Activated T-cell treated with anti-CD3 and anti-CD28 coated beads, Interleukin-2, amount 50 U/mL, for 4 hours (primary cell): ENCODE data around the gene TCERG1L. TPM values are rescaled to one million over a fixed set of nuclear protein-coding genes. Genes with fewer than 3 reads are reported as not detected.
A peak's percentile ranks its signal among the peaks of the same experiment; 100 is the strongest.
"Not testable (repeated sequence)": the region's sequence is repeated elsewhere in the genome, so short reads cannot be mapped to it uniquely, and the experiment has no call there.

Source experiments
- ATAC-seq, 2 donors: fragments of 200-7000 bp; cut with Tn5 transposase; one replicate each; pipeline ENCODE4 v1.10.0; 2021
- DNase-seq: peaks from one replicate; pipeline ENCODE4 v3.0.0-alpha.2; 2020
- H3K27me3 Mint-ChIP-seq: one replicate; pipeline ENCODE4 v1.8.0; 2021; ENCODE audit warnings: low read depth, mixed read lengths
- H3K36me3 Mint-ChIP-seq: one replicate; pipeline ENCODE4 v1.8.0; 2022; ENCODE audit warnings: mixed read lengths; ENCODE audit not compliant: insufficient read depth
- H3K4me1 Mint-ChIP-seq: one replicate; pipeline ENCODE4 v1.8.0; 2021; ENCODE audit warnings: low read depth, mixed read lengths
- H3K4me3 Mint-ChIP-seq: one replicate; pipeline ENCODE4 v1.8.0; 2021; ENCODE audit warnings: mild to moderate bottlenecking, moderate library complexity, mixed read lengths
- H3K9me3 Mint-ChIP-seq: one replicate; pipeline ENCODE4 v1.8.0; 2021; ENCODE audit warnings: mixed read lengths
- total RNA-seq, 3 donors: library from RNA; stranded (reverse); gene quantifications; one replicate each; pipeline ENCODE4 v1.2.1, GENCODE V29; 2021

TCERG1L gene
- total RNA-seq, 3 donors from 2014 or later = 0.11 to 0.13 TPM; not detected in 1

DNA sequence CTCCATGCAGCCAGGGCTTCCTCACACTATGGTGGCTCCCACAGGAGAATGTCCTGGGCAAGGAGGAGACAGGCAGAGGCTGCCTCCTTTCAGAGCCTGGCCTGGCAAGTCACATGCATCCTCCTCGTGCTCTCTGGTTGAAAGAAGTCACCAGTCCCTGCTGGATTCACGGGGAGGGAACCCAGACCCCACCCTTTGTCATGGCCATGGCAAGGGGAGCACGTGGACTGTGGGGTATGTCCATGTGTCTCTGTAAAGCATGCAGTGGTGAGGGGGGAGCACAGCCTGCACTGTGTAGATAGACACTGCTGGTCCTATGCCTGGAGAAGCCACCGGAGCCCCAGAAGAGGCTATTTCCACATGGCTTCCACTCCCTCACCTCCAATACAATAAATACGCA is 225.0 kb downstream of the TCERG1L start:
- peaks cover 4% of the 10 kb centered on the region for H3K4me1 Mint-ChIP-seq
- no peak for DNase-seq

DNA sequence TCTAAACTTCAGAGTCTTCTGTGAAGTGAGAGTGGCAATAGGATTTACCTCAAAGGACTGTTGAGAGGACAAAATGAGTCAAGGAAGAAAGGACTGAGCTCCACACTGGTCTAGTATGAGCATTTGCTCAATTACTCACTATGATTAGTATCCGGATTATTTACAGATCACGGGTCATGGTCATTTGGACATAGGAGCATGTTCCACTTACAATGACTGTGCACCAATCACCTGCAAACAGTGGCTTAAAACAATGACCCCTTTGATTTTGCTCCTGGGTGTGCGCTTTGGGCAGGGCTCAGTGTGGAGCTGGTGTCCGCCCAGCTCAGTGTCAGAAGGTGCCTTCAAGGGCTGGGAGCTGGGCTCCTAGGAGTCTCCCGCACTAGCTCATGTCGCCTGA is 225.4 kb downstream of the TCERG1L start:
- DNase-seq (no peak), ATAC-seq (no peak)
- H3K36me3 Mint-ChIP-seq = no peaks in the 10 kb centered on the region
- H3K4me1 Mint-ChIP-seq = peaks cover 4% of the 10 kb centered on the region
- H3K9me3 Mint-ChIP-seq = no peaks in the 10 kb centered on the region
- no peak overlapping the region for H3K4me3 Mint-ChIP-seq
- no peaks in the 10 kb centered on the region for H3K27me3 Mint-ChIP-seq

More for the DNA sequence above, 225.0 kb downstream of the TCERG1L start:
- no peak for ATAC-seq
- H3K27me3 Mint-ChIP-seq = no peaks in the 10 kb centered on the region
- no peaks in the 10 kb centered on the region for H3K9me3 Mint-ChIP-seq
- H3K4me3 Mint-ChIP-seq = no peak overlapping the region
- H3K36me3 Mint-ChIP-seq = no peaks in the 10 kb centered on the region

DNA sequence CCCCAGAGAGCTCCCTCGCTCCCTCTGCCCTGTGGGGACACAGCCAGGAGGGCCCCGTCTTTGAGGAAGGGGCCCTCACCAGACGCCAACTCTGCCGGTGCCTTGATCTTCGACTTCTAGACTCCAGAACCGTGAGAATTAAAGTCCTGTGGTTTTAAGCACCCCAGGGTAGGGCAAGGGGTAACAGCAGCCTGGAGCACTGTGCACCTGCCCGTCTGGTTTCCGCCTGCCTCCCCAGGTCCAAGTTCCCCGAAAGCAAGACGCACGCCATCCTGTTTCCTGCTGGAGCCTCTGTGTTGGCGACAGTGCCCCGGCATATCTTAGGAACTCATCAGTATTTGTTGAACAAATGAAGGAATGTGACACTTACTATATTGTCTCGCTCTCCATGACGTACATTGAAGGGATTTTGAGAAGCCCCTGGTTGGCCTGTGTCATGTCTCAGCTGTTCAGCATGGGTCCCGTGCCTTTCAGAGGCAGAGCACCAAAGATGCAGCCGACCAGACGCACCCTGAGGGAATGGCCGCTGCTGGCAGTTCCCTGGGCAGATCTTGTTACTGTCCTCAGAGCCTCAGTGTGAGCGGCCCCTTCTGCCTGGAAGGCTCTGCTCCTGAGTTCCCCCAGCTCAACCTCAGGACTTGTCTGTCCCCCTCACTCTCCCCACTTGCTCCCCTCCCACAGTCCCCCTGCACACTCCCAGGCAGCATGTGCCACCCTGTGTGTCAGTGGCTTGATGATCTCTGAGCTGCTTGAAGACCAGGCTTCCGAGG is 226.2 kb downstream of the TCERG1L start:
- H3K36me3 Mint-ChIP-seq = no peaks in the 10 kb centered on the region
- peaks cover 4% of the 10 kb centered on the region for H3K4me1 Mint-ChIP-seq
- H3K4me3 Mint-ChIP-seq = no peak overlapping the region
- H3K9me3 Mint-ChIP-seq = no peaks in the 10 kb centered on the region
- no peaks in the 10 kb centered on the region for H3K27me3 Mint-ChIP-seq
- ATAC-seq (no peak), DNase-seq (no peak)

DNA sequence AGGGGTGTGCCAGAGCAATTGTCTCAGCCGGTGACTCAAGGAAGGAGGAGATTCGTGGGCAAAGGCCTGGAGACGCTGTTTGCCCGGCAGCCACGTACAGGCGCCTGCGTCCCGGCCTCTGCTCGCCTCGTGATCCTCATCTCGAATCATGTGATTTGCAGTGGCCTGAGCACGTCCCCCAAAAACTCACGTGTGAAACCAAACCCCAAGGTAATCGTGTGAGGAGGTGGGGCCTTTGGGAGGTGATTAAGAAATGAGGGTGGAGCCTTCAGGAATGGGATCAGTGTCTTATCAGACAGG is 226.8 kb downstream of the TCERG1L start:
- ATAC-seq = no peak
- H3K36me3 Mint-ChIP-seq = no peaks in the 10 kb centered on the region
- H3K4me3 Mint-ChIP-seq = no peak overlapping the region
- peaks cover 4% of the 10 kb centered on the region for H3K4me1 Mint-ChIP-seq
- DNase-seq = no peak
- H3K27me3 Mint-ChIP-seq = no peaks in the 10 kb centered on the region
- H3K9me3 Mint-ChIP-seq = no peaks in the 10 kb centered on the region

DNA sequence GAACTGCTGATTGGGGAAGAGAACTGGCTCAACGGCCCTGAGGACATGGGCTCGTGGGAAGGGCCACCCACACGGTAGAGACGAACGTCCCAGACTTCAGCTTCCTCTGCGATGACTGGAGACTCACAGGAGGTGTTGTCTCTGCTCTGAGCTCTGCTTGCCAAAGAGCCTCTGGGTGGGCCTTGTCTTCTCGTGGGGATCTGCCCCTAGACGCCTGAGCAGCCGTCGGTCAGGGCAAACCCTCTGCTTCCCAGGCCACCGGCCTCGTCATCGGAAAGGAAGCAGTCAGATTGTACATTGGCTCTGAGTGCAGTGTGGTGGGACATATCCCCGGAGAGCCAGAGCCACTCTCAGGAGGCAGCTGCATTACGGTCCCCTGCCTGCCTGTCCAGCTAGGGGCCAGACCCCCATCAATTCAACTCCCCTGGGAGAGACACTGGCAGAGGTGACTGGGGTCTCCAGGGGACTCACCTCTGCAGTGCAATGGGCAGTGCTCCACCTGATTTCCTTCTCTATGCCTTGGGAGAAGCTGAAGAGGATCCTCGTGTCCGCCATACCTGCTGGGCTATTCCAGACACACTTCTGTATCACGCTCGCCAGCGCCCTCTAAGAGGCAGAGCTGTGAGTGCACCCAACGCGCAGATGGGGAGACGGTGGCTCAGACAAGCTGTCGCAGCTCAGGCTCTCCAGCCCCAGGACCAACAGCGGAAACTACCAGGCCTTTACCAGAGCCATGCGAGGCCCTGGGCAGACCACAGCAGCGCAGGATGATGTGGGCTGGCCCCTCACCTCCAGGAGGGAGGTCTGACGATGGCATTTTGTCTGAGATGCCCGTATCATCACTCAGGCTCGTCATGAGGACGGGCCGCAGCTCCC is 227.4 kb downstream of the TCERG1L start:
- Mint-ChIP-seq H3K9me3 (no peaks in the 10 kb centered on the region), H3K4me1 (peaks cover 4% of the 10 kb centered on the region), H3K36me3 (no peaks in the 10 kb centered on the region), H3K4me3 (no peak overlapping the region), H3K27me3 (no peaks in the 10 kb centered on the region)
- no peak for DNase-seq
- ATAC-seq = no peak

DNA sequence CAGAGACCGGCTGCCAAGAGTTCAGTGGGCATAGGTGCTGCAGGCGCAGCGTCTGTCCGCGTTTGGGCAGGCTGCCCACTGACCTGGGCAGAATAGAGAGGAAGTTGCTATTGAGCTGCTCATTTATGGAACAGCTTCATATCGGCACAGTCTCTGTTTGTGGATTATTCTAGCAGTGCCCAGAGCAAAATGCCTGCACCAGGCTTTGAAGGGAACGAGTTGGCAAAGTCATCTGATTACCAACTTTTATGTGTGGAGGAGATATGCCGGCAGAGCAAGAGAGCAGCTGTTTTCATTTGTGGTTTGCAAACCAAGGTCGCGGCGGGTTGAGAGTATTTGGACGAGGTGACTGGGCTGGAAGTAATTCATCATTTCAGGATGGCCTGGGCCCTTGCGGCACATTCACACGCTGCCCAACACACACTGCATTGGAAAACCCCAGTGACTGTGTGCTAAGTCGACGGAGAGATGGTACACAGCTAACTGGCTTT is 228.5 kb downstream of the TCERG1L start:
- Mint-ChIP-seq H3K9me3 (no peaks in the 10 kb centered on the region), H3K4me3 (no peak overlapping the region), H3K27me3 (no peaks in the 10 kb centered on the region), H3K4me1 (peaks cover 4% of the 10 kb centered on the region), H3K36me3 (no peaks in the 10 kb centered on the region)
- no peak for ATAC-seq
- DNase-seq = no peak

DNA sequence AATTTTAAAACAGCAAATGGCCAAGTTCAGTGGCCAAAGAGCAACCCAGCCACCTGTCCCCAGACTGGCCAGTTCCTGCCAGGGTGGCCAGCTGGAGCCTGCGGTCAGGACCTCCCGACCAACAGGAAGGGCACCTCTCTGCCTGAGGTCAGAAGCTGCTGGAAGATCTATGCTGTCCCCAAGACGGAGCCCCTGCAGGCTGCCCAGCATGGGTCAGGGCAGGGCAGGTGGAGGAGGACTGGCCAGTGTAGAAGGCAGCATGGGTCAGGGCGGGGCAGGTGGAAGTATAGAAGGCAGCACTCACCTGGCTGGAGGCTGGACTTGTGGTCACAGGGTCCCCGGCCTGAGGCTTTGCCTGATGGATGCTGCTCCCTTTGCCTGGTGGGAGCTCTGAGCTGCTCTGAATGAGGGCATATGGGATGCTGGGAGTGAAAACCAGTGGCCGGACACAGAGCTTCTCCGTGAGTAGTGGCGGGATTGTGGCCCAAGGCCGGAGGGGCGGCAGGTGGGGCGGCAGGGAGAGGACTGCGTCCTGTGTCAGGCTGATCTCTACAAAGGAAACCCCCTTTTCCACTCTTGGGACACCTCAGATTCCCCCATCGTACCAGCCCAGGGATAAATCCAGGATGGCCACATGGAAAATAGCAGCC is 229.2 kb downstream of the TCERG1L start:
- H3K36me3 Mint-ChIP-seq = no peaks in the 10 kb centered on the region
- no peak overlapping the region for H3K4me3 Mint-ChIP-seq
- no peak for ATAC-seq

DNA sequence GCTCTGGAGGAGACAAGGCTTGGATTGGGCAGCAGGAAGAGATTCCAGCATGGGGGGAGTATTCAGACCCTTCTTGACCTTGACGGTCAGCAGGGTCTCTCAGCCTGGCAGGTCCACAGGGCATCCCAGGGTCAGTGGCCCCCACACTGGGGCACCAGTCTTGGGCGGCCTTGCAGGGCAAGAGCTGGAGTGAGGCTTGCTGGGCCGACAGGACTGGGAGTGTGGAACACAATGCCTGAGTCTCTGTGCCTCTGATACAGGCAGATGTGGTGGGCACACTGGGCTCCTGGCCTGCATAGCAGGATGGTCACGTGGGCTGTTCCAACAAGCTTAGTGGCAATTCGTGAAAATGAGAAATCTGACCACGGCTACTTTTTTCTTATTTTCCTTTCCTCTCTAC is 229.7 kb downstream of the TCERG1L start:
- ATAC-seq (no peak), DNase-seq (no peak)
- Mint-ChIP-seq H3K9me3 (no peaks in the 10 kb centered on the region), H3K27me3 (no peaks in the 10 kb centered on the region), H3K4me3 (no peak overlapping the region), H3K36me3 (no peaks in the 10 kb centered on the region), H3K4me1 (peaks cover 4% of the 10 kb centered on the region)

More for the DNA sequence above, 229.2 kb downstream of the TCERG1L start:
- no peaks in the 10 kb centered on the region for H3K9me3 Mint-ChIP-seq
- peaks cover 4% of the 10 kb centered on the region for H3K4me1 Mint-ChIP-seq
- DNase-seq = no peak
- H3K27me3 Mint-ChIP-seq = no peaks in the 10 kb centered on the region

DNA sequence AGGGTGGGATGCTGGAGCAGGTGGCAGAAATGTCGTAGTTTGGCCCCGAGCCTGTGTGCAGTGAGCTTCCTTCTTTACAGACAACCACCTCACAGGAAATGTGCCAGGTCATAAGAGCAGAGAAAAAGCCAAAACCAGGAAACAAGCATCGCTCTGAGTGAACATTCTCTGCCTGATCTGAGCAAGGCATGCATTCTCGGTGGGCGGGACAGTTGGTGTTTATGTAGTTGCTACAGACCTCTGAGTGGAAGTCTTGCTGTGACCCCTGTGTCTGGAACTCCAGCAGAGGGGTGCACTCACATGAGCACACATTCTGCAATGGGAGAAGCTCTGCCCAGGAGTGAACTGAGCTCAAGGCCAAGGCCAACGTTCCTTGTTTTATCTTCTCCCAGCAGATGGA is 230.1 kb downstream of the TCERG1L start:
- DNase-seq (no peak), ATAC-seq (peak; percentile 22 to 28)
- no peak overlapping the region for H3K4me3 Mint-ChIP-seq
- no peaks in the 10 kb centered on the region for H3K9me3 Mint-ChIP-seq
- H3K36me3 Mint-ChIP-seq = no peaks in the 10 kb centered on the region
- no peaks in the 10 kb centered on the region for H3K27me3 Mint-ChIP-seq
- peaks cover 4% of the 10 kb centered on the region for H3K4me1 Mint-ChIP-seq

DNA sequence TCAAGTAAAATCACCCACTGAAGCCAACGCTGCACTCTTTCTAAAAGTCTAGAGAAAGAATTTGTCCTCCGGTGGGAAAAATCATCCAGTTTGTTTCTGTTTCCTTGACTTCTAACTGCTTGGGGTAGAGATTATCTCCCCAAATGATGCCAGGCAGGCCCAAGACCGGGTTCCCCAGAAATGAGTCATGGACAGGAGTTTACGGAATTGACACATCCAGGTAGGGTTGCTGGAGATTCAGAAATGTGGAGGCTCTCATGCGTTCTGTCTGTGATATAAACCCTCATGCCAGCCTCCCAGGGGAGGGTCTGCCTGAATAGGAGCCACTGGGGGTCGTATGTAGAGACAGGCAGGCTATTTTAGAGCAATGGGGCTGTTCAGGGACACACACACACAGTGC is 230.9 kb downstream of the TCERG1L start:
- no peaks in the 10 kb centered on the region for H3K36me3 Mint-ChIP-seq
- no peak overlapping the region for H3K4me3 Mint-ChIP-seq

DNA sequence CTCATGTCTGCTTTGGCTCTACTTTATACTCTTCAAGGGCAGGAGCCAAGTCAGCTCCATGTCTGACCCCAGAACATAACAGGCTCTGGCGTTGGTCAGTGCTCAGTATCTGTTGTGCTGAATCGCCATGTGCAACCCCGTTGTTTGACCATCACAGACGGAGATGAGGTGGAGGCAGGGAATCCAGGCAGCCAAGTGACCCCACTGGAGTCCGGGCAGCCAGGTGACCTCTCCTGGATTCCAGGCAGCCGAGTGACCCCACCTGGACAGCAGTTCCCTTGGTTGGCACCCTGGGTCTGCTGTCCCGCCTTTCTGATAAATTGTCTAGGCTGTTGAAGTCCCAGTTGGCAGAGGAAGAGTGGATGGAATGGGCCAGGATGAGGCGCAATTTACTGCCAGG is 232.2 kb downstream of the TCERG1L start:
- H3K4me1 Mint-ChIP-seq = peaks cover 4% of the 10 kb centered on the region
- ATAC-seq (no peak), DNase-seq (no peak)
- no peaks in the 10 kb centered on the region for H3K36me3 Mint-ChIP-seq
- no peak overlapping the region for H3K4me3 Mint-ChIP-seq
- no peaks in the 10 kb centered on the region for H3K27me3 Mint-ChIP-seq
- H3K9me3 Mint-ChIP-seq = no peaks in the 10 kb centered on the region

More for the DNA sequence above, 230.9 kb downstream of the TCERG1L start:
- peaks cover 4% of the 10 kb centered on the region for H3K4me1 Mint-ChIP-seq
- H3K9me3 Mint-ChIP-seq = no peaks in the 10 kb centered on the region
- no peak for DNase-seq
- no peak for ATAC-seq
- no peaks in the 10 kb centered on the region for H3K27me3 Mint-ChIP-seq

DNA sequence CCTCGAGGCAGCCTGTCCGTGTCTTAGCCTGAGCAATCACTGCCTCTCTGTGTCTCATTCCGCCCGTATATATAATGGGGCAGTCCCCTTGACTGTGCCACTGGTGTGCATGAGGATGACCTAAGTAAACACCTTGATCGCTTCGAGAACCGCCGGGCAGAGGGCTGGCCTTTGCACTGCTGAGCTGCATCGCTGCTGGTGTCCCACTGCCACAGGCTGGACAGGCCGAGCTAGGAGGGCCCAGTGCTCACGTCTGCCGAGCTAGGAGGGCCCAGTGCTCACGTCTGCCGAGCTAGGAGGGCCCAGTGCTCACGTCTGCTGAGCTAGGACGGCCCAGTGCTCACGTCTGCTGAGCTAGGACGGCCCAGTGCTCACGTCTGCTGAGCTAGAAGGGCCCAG is 232.6 kb downstream of the TCERG1L start:
- not testable (repeated sequence) for H3K4me3 Mint-ChIP-seq, H3K36me3 Mint-ChIP-seq, H3K27me3 Mint-ChIP-seq, H3K9me3 Mint-ChIP-seq, ATAC-seq, H3K4me1 Mint-ChIP-seq, DNase-seq

DNA sequence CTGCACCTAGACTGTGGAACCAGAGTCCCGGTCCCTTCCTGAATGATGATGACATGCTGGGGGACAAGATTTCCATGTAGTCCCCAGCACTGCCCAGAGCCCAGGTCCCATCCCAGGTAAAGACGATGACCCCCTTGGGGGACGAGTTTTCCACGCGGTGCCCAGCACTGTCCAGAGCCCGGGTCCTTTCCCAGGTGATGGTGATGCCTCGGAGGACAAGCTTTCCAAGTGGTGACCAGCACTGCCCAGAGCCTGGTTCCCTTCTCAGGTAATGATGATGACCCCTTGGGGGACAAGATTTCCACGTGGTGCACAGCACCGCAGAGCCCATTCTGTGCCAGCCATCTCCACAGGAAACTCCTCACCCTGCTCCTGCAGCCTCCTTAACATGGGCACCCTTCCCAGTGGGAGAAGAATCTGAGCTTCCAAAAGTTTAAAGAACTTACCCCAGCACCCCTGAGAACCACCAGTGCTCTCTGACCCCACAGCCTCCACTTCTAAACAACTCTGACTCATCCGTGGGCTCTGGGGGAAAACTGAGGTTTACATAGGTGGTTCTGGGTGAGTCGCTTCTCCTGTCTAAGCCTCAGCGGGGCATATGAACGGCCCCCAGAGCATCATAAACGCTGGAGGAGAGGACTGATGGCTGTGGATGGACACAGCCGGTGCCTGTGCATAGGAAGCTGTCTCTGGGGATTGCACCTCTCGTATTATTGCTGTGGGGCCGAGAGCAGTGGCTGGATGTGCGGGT is 233.2 kb downstream of the TCERG1L start:
- H3K36me3 Mint-ChIP-seq = no peaks in the 10 kb centered on the region
- H3K27me3 Mint-ChIP-seq = no peaks in the 10 kb centered on the region
- H3K4me3 Mint-ChIP-seq = no peak overlapping the region
- H3K9me3 Mint-ChIP-seq = no peaks in the 10 kb centered on the region
- H3K4me1 Mint-ChIP-seq = peaks cover 4% of the 10 kb centered on the region
- DNase-seq = no peak
- ATAC-seq = no peak

DNA sequence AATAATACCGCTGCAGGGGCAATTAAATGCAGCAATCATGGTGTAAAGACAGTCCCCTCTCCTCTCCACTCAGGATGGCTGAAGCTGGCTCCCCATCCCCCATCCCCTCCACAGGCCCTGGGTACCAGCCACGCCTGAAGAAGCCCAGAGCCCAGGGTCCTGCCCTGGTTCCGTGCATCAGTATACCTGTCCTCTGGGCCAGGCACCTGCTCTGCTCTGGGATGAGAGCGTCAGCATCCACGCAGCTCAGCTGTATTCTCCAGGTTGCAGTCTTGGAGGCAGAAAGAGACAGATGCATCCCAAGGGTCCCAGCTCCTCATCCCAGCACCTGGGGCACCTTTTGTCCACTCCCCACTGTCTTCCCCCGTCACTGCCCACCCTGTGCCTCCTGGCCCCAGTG is 233.8 kb downstream of the TCERG1L start:
- Mint-ChIP-seq H3K9me3 (no peaks in the 10 kb centered on the region), H3K4me3 (no peak overlapping the region), H3K4me1 (no peaks in the 10 kb centered on the region), H3K27me3 (no peaks in the 10 kb centered on the region), H3K36me3 (no peaks in the 10 kb centered on the region)
- ATAC-seq (no peak), DNase-seq (no peak)
